Activated CD8-positive, alpha-beta memory T cell treated with anti-CD3 and anti-CD28 coated beads, Interleukin-2, amount 50 U/mL, for 24 hours (primary cell): ENCODE data around the gene DECR2.
"Not testable (repeated sequence)": the region's sequence is repeated elsewhere in the genome, so short reads cannot be mapped to it uniquely, and the experiment has no call there.

Experiments
- DNase-seq: peaks from one replicate; pipeline ENCODE4 v3.0.0-alpha.2; 2020; ENCODE audit errors: extremely low read depth

DECR2 gene

DNA sequence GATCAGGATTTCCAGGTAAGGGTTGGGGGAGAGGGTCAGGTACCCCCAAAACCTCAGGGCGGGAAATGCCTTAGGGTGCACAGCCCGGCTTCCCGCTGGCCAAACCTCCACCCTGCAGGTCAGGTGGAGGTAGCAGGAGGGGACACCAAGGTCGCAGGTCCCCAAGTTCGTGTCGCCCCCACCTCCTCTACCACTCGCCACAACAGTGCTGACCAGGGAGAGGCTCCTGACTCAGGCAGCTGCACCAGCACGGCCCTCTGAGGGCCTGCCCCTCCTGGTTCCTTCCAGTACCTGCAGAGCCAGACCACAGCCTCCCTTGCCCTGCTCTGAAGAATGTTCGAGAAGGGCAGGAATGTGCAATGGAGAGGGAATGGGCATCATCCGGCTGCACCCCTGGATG lies 35.2 kb upstream of the DECR2 start:
- DNase-seq = no peak

DNA sequence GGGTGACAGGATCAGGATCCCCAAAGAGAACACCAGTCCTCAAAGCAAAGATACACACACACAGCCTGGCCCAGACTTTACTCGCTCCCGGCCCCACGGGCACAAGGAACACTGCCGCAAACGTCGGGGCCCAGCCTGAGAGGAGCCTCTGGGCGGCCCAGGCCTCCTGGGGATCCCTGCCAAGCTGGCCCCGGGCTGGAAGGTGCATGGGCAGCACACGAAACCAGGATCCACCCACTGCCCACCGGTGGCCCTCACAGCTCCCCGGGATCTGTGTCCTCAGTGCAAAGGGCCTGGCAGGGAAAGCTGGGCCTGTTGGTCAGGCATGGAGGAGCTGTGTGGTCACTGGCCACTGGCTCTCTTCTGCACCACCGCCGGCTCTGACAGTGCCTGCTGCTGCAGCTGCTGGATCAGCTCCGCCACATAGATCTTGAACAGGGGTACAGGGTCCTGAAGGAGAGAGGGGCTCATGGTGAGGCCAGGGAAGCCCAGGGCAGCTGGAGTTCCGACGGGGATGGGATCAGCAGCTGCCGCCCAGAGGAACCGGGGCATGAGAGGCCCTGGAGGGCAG lies 34.3 kb upstream of the DECR2 start:
- no peak for DNase-seq

DNA sequence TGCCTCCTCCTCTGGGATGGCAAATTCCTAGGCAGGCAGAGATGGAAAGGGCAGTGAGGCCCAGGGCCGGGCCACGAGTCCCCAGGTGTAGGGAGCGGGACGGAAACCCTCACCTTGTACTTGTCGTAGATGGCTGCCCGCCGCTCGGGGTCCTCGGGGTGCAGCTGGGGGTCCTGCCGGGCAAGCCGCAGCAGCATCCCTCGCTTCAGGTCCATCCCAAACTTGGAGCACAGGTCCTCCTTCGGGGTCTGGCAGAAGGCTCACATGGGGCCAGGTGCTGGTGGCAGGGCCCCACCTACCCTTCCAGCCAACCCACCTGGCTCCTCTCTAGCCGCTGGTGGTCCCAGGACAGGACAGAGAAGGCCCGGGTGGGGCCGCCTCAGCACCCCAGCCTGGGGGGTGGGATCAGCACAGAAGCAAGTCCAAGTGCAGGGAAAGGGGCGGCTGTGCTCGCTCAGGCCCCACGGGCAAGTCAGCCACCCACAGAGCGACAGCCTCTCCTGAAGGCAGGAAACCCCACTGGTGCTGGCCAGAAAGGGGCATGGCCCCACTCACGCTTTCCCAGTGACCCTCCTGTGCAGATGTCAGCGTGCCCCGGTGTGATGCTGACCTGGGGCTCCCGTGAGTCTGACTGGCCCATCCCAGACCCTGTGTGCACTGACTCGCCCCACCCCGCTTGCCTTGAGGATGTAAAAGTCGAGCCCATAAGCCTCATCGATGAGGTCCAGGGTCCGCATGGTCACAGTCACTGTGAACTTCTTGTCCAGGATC lies 33.1 kb upstream of the DECR2 start:
- DNase-seq = no peak

DNA sequence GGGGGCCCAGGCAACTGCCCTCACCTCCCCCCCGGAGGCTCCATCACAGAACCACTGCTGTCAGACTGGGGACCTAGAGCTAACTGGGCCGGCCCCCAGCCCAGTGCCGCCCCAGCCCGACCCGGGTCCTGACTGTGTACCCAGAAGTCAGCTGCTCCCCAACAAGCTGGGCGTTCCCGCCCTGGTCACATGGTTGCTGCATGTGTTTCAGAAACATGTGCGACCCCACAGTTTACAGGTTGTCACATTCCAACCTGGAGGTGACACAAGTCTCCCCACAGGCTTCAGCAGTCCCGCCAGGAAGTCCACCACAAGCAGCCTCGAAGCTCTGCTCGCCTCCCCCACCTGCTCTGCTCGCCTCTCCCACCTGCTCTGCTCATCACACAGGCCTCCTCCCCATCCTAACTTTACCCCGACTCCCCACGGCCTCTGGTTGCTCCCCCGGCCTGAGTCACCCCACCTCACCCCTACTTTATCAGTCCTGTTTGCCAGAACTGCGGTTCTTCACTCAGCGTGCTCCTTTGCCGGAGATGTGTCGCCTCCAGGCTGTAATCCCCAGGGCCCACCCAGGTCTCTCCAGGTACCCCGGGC lies 32.3 kb upstream of the DECR2 start:
- DNase-seq = no peak

DNA sequence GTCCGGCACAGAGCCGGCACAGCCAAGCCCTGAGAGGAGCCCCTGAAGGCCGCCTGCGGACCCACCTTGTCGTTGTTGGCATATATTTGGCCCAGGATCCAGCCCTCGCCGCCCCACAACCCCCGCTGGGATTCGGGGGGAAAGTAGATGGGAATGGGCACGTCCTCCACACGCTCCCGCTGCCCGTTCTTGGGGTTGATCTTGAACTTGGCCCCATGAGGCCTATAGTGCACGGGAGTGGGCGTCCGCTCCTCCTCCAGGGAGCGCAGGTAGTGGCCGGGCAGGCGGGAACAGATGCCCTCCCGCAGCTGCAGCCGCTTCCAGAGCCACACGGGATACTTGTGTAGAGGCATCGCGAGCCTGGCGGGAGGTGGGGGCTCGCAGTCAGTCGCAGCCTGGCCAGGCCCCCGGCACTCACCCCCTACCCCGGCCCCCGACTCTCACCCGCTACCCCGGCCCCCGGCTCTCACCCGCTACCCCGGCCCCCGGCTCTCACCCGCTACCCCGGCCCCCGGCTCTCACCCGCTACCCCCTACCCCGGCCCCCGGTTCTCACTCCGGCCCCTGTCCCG lies 31.7 kb upstream of the DECR2 start:
- DNase-seq = no peak

DNA sequence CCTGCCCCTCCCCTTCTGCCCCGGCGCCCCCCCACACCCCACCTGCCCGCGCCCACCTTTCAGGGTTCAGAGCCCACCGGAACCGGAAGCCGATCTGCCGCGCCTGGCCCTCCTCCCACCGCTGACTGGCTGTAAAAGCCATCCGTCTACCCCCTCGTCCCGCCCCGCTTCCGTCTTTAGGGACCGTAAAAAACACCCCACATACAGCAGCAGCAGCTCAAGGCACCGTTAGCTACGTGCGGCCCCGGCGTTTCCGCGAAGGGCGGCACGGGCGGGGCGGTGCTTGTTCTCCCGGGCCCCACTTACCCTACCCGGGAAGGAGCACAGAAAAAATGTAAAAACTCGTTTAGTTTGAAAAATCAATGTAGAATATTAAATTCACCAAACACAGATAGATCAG lies 31.2 kb upstream of the DECR2 start, which contains the start of gene MRPL28:
Gene MRPL28 (minus strand): TSS at position 96 of the 400 bp plus-strand sequence. CDS start 320 bp downstream, outside the sequence.
- peak; percentile 83 for DNase-seq

DNA sequence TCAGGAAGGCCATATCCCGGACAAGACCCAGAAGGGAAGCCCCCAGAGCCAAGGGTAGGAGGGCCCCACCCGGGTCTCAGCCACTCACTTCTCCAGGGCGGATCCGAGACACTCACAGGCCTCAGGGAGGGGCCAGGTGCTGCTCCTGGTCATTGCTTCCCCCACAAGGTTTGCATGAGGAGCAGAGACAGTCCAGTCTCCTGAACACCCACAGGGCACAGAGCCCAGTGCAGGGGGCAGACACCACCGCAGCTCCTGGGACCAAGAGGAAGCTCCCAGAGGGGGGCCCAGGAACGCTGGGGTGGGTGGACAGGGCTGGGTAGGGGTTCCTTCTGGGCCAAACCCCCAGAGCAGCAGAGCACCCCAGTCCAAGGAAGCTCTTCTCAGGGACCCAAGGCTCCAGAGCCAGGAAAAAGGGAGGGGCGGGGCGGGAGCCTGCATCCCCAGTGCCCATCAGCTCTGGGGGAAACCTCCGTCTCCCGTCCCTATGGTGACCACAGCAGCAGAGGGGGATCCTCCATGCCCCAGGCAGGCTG lies 30.6 kb upstream of the DECR2 start:
- no peak for DNase-seq

DNA sequence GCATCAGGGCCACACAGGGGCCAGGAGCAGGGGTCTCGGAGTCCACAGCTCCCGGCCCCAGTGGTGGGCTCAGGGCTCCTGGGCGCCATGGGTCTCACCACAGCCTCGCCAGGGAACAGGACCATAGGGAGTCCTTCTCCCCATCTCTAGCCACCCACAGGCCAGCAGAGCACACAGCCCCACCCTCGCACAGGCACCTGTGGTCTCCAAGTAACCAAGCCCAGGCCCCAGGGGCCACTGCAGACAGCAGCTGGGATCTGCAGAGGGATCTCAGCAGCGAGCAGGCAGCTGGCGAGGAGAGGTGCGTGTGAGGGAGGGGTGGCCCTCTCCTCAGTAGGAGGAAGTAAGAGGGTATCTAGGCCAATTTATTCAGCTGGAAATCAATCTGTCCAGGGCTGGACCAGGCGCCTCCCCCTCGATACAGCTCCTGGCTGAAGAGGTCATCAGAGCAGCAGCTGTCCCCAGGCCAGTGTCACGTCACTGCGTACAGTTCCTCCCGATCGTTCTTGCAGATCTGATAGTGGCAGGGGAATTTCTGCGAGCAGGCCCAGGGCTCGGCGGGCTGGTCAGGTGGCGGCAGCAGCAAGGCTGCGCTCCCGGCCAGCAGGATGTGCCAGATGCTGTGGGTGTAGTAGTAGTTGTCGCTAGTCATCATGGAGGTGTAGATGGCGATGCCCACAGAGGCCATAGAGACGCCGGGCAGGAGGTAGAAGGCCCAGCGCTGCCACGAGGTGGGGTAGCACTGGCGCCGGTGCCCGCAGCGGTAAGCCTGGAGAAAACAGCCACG lies 30.0 kb upstream of the DECR2 start:
- DNase-seq = no peak

DNA sequence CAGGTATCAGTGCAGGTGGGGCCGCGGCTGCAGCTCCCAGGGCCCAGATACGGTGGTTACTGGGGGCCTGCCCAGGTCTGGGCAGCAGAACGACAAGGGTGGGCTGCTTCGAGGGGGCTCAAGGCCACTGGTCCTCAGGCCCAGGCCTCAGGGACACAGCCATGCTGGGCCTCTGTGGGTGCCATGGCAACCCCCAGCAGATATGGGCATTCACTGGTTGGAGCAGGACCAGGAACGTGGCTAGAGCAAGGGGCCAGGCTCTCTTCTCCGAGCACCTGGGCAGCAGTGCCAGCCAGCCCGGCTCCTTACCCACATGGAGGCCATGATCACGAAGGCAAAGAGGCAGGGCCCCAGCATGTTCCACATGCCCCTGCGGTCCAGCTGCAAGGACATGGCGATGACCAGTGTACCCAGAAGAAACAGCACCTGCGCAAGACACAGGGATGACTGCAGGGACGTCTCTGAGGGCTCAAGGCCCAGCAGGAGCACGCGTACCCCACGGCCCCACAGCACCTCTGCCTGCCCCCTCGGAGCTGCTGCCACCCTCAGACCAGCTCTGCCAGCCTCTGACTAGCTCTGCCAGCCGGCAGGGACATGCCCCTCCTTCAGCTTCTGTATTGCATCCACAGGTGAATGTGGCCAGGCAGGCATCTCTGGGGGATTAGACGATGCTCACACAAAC lies 29.2 kb upstream of the DECR2 start:
- DNase-seq = no peak

DNA sequence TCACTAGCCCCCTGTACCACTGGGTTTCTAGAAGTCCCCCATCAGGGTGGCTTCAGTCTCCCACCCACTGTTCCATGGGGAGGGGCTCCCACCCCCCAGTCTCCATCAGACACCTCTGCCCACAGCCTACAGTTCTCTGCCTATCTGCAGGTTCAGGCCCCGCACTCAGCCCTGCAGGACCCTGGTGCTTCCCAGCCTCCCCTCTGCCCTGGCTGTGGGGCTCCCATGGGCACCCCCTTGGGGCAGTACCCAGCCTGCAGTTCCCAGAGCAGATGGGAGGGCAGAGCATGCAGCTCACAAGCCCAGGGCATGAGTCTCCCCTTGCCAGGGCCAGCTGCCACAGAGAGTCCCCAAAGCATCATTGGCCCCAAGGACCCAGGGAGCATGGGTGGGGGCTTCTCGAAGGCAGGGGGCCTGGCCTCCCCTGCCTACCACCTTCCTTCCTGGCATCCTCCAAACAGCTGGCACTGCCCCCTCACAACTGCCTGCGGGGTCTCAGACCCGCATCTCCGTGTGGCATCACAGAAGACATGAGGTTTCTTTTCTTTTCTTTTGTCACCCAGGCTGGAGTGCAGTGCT lies 28.6 kb upstream of the DECR2 start:
- no peak for DNase-seq

DNA sequence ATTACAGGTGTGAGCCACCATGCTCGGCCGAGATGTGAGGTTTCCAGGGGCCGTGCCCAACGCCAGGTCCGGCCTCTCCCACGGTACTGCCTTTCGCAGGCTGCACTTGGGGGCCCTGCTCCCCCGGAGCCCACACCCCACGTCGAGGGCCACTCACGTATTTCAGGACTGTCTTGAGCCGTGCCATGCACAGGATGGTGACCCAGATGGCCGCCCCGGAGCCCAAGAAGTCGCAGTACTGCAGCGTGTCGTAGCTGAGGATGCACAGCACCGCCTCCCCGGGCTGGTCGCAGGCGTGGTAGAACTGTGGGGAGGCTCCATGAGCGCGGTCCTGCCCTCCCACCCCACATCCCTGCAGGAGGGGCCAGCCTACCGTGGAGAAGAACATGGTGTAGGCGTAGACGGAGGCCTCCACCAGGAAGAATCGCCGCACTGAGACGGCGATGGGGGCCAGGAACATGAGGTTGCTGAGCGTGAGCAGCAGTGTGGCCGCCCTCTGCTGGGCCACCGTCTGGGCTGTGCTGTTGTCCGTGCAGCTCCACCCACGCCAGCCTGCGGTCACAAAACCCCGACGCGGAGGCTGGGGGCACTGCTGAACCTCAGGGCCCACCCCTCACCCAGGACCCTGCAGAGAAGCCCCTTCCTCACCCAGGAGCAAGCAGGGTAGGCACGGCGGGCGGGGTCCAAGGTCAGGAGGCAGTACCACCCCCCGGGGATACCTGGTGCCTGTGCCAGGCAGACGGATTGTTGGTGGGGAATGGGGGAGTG lies 27.7 kb upstream of the DECR2 start:
- DNase-seq = no peak

DNA sequence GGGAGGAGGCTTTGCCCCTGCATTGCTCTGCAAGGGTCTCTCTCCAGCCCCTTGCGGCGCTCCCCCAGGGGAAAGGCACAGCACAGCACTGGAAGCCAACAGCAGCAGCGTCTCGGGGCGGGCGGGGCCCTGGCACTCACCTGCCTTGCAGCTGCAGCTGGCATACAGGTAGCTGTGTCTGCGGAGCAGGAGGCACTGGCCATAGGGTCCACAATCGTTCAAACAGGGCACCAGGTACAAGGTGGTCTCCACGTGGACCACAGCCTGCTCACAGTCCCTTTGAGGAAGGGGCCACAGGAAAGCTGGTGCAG lies 27.1 kb upstream of the DECR2 start:
- no peak for DNase-seq

DNA sequence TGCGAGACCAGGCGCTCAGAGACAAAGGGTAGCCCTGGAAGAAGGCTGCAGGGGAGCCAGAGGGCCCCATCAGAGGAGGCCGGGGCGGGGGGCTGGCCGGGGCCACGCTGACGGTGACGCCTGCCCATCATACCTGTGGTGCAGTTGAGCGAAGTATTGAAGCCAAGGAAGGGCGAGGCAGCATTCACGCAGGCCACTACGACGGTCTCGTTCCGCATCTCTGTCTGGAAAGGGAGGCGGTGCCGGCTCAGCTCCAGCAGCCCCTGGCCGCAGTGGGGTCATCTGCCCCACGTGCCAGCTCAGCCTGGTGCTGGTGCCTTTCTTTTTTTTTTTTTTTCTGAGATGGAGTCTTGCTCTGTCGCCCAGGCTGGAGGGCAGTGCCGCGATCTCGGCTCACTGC lies 26.5 kb upstream of the DECR2 start:
- DNase-seq = no peak

DNA sequence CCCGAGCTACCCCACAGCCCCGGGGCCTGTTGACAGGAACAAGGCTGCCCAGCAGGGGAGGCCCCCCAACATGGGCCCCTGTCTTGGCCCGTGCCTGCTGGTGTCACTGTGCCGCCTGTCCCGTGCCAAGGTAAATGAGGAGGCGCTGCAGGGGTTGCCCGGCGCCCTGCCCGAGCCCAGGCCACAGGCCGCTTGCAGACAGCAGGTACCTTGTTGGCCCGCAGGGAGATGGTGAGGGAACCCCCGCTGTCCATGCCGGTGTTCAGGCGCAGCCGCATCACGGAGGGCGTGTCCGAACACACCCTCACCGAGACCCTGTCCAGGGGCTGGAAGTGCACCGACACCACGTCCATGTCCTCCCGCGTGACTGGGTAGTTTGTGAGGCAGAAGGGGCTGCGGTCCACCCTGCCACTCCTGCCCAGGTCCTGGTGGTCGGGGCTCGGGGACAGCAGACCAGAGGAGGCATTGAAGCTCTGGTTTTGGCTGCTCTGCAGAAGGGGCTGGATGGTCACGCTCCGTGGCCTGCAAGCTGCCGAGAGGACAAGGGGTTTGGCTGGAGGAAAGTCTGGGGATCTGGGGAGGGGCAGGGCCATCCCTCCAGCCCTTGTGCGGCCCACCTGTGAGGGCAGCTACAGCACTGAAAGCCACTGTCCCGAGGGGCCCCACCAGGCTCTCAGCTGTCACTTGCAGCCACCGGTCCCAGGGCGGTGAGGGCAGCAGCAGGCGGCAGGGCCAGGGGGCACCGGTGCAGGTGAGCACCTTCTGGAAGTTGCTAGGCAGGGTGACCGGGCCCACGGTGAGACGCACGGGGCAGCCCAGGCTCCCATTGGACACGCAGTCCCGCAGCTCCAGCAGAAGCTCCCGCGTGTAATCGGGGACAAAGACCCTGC lies 25.5 kb upstream of the DECR2 start:
- DNase-seq = no peak

DNA sequence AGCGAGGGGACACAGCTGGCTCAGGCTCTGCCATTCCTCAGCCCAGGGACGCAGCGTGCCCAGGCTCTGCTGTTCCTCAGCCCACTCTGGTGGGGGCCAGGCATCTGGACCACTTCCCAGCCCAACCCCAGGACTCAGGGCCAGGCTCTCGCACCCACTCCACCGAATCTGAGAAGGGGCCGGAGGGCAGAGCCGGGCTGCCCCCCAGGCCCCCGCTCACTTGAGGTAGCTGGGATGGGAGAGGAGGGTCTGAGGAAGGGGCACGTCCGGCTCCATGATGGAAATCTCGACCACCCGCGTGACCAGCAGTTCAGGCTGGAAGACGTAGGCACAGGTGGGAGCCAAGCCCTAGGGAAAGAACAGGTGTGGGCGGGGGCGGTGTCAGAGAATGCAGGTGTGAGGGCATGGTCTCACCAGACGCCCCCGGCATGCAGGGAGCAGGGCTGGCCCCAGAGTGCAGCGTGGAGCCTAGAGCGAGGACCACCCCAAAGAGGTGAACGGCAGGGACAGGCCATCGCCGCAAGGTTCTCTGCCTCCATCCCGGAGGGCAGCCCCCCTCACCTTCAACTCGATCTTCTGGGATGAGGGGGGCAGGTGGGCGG lies 24.8 kb upstream of the DECR2 start:
- no peak for DNase-seq

DNA sequence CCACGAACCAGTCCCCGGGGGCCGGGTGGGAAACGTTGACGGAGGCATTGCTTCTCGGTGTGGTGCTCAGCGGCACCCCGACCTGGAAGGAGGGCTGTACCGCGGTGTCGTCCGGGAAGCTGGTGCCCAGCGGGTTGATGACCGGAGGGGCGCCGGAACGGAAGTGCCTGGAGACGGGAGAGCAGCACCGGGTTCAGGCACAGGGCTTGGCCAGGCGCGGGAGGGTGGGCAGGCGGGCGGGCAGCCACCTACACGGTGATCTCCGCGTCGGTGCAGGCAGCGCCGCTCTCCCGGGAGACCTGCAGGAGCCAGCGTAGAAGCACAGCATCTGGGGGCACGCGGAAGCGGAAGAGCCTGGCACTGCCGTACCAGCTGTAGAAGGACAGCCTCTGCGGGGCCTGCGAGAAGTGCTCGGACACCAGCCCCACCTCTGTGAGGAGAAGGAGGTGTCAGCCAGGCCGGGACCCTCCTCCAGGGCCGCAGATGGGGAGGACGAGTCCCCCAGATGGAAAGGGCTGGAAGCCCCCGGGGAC lies 24.2 kb upstream of the DECR2 start:
- no peak for DNase-seq

DNA sequence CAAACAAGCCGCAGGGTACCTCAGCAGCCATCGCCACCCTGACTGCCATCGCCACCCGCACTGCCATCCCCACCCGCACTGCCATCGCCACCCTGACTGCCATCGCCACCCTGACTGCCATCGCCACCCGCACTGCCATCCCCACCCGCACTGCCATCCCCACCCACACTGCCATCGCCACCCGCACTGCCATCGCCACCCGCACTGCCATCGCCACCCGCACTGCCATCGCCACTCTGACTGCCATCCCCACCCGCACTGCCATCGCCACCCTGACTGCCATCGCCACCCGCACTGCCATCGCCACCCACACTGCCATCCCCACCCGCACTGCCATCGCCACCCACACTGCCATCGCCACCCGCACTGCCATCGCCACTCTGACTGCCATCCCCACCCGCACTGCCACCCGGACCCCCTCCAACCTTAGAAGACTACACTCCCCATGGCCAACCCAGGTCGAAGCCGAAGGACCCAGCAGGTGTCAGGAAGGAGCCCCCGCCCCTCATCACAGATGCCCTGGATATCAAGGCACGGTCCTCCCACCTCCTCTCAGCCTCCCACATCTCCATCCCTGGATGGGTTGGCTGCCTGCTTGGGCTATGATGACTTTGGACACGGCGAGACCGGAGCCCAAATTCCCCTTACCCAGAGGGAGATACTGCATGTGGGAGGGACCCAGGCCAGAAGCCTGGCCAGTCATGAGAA lies 23.4 kb upstream of the DECR2 start:
- DNase-seq = not testable (repeated sequence)

DNA sequence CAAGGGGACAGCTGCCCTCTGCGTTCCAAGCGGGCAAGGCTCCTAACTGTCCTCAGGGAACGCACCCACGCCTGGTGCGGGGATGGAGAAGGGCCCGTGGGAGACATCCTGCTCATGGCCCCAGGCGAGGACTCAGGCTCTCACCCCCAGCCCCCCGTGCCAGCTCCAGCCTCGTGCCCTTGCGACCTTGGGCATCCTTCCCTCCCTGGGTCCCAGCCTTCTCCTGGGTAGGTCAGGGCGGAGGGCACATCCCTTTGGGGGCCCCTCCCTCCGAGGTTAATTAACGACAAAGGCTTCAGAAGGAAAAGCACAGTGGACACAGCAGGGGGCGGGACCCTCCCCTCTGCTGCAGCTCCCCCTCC lies 22.9 kb upstream of the DECR2 start:
- DNase-seq = no peak
